HG02571 (cell line): ENCODE measurements around the gene MOXD1.
A peak's percentile ranks its signal among the peaks of the same experiment; 100 is the strongest.

ENCODE experiments used
- ATAC-seq: cut with Tn5 transposase; IDR thresholded peaks from one replicate; pipeline ENCODE4 v1.9.1; 2021; ENCODE audit warnings: mild to moderate bottlenecking, moderate library complexity; ENCODE audit not compliant: unreplicated experiment

Gene MOXD1

GRCh38 chr6:132400883-132401617, at the start of gene MOXD1:
MOXD1 (minus strand) TSS chr6:132401475; CDS start chr6:132401426, 49 bp downstream.
- ATAC-seq: peak; percentile 53

GRCh38 chr6:132446855-132447241, 45.6 kb upstream of the MOXD1 start:
- ATAC-seq: no peak

GRCh38 chr6:132446141-132446854, 45.0 kb upstream of the MOXD1 start:
- ATAC-seq: no peak

- no peak for ATAC-seq
These were observed 44.1 kb upstream of the MOXD1 start for GRCh38 chr6:132445201-132445951.

GRCh38 chr6:132443206-132443605, 41.9 kb upstream of the MOXD1 start:
- no peak for ATAC-seq

- ATAC-seq: no peak
These were observed 28.8 kb upstream of the MOXD1 start for GRCh38 chr6:132430110-132430509.

- ATAC-seq: no peak
These were observed 23.9 kb upstream of the MOXD1 start for GRCh38 chr6:132425176-132425575.

GRCh38 chr6:132423839-132424238, 22.6 kb upstream of the MOXD1 start:
- ATAC-seq: no peak

GRCh38 chr6:132418235-132418965, 17.1 kb upstream of the MOXD1 start:
- no peak for ATAC-seq

- ATAC-seq: no peak
These were observed 13.5 kb upstream of the MOXD1 start for GRCh38 chr6:132414761-132415160.

- ATAC-seq: no peak
These were observed 13.0 kb upstream of the MOXD1 start for GRCh38 chr6:132414322-132414721.

GRCh38 chr6:132413499-132413802, 12.2 kb upstream of the MOXD1 start:
- ATAC-seq: no peak

- ATAC-seq: no peak
These were observed 11.6 kb upstream of the MOXD1 start for GRCh38 chr6:132412656-132413498.

GRCh38 chr6:132411296-132411695, 10.0 kb upstream of the MOXD1 start:
- no peak for ATAC-seq

- no peak for ATAC-seq
These were observed 9.6 kb upstream of the MOXD1 start for GRCh38 chr6:132410830-132411229.

GRCh38 chr6:132405143-132405915, 4.1 kb upstream of the MOXD1 start:
- ATAC-seq: peak; percentile 58

GRCh38 chr6:132404736-132405135, 3.5 kb upstream of the MOXD1 start:
- ATAC-seq: peak; percentile 2

GRCh38 chr6:132404330-132404729, 3.1 kb upstream of the MOXD1 start:
- no peak for ATAC-seq

- no peak for ATAC-seq
These were observed 477 bp upstream of the MOXD1 start for GRCh38 chr6:132401618-132402285.
